SK-N-SH (cell line): ENCODE measurements around the gene CELSR2. TPM values are rescaled to one million over a fixed set of nuclear protein-coding genes. Genes with fewer than 3 reads are reported as not detected.
A peak's percentile ranks its signal among the peaks of the same experiment; 100 is the strongest.

ENCODE experiments used
- CTCF ChIA-PET: fragments of 300-600, 350-600 bp; formaldehyde crosslinking; extraction: SDS; loops from one replicate; lab custom pipeline; 2021; lab: Yijun Ruan, JAX
- POLR2A ChIA-PET: fragments of 350-600 bp; sonication (Branson Sonifier 250); formaldehyde crosslinking; extraction: SDS; loops from one replicate; lab custom pipeline; 2020; ENCODE audit warnings: antibody characterized with exemption, inconsistent platforms; lab: Yijun Ruan, JAX
- DNase-seq: peaks from one replicate; pipeline ENCODE4 v3.0.0; 2012
- H2AFZ ChIP-seq: fragments of 200-600 bp; sonication (generic); 2 replicates; pipeline ENCODE4 v1.8.1; 2016; ENCODE audit warnings: antibody characterized with exemption, mild to moderate bottlenecking, low read depth
- H3F3A ChIP-seq: fragments of 200-600 bp; sonication (generic); replicated peaks from 2 replicates; pipeline ENCODE3; 2016; ENCODE audit warnings: antibody characterized with exemption, mild to moderate bottlenecking; ENCODE audit not compliant: insufficient read depth
- H3K27ac ChIP-seq, 2 experiments: fragments of 200-500 bp in 1 of 2; fragments of 200-600 bp in 1 of 2; sonication (Bioruptor generic) in 1 of 2; sonication (generic), shearing (Covaris generic) in 1 of 2; 2 replicates each; pipeline versions ENCODE4 v1.5.1 to v1.6.1; 2014 to 2016; ENCODE audit warnings: low read depth in 2 of 2, inconsistent platforms in 1 of 2, low read length in 1 of 2, mild to moderate bottlenecking in 1 of 2, mixed read lengths in 1 of 2
- H3K27me3 ChIP-seq: fragments of 200-600 bp; sonication (generic), shearing (Covaris generic); 2 replicates; pipeline ENCODE4 v1.6.1; 2016; ENCODE audit warnings: mixed run types; ENCODE audit not compliant: insufficient read depth
- H3K36me3 ChIP-seq, 2 experiments: fragments of 200-500 bp in 1 of 2; fragments of 200-600 bp in 1 of 2; sonication (Bioruptor generic) in 1 of 2; sonication (generic) in 1 of 2; replicated peaks in 1 of 2; 2 replicates each; pipeline versions ENCODE3 to v1.5.1; 2014 to 2016; ENCODE audit warnings: low read length in 1 of 2, mild to moderate bottlenecking in 1 of 2; ENCODE audit not compliant: insufficient read depth in 2 of 2, control insufficient read depth in 1 of 2
- H3K4me1 ChIP-seq, 2 experiments: fragments of 200-500 bp in 1 of 2; fragments of 200-600 bp in 1 of 2; sonication (Bioruptor generic) in 1 of 2; sonication (generic), shearing (Covaris generic) in 1 of 2; 2 replicates each; pipeline versions ENCODE4 v1.5.1 to v1.6.1; 2014 to 2016; ENCODE audit warnings: low read depth in 1 of 2, low read length in 1 of 2, mixed run types in 1 of 2; ENCODE audit not compliant: insufficient read depth in 2 of 2, control insufficient read depth in 1 of 2
- H3K4me2 ChIP-seq: fragments of 200-600 bp; sonication (generic), shearing (Covaris generic); 2 replicates; pipeline ENCODE4 v1.6.1; 2017; ENCODE audit warnings: mixed run types
- H3K4me3 ChIP-seq, 2 experiments: fragments of 200-500 bp in 1 of 2; fragments of 200-600 bp in 1 of 2; sonication (Bioruptor generic) in 1 of 2; sonication (generic), shearing (Covaris generic) in 1 of 2; 2 replicates each; pipeline versions ENCODE4 v1.5.1 to v1.8.1; 2014 to 2016; ENCODE audit warnings: low read depth in 2 of 2, inconsistent platforms in 1 of 2, low read length in 1 of 2, mild to moderate bottlenecking in 1 of 2, mixed read lengths in 1 of 2, moderate library complexity in 1 of 2
- H3K79me2 ChIP-seq: fragments of 200-600 bp; sonication (generic); 2 replicates; pipeline ENCODE4 v1.8.1; 2017; ENCODE audit warnings: mild to moderate bottlenecking; ENCODE audit not compliant: insufficient read depth
- H3K9ac ChIP-seq: fragments of 200-600 bp; sonication (generic); 2 replicates; pipeline ENCODE4 v1.6.1; 2017; ENCODE audit warnings: mixed run types
- H3K9me2 ChIP-seq: fragments of 200-600 bp; sonication (generic); 2 replicates; pipeline ENCODE4 v1.6.1; 2017; ENCODE audit warnings: mixed run types
- H3K9me3 ChIP-seq: fragments of 200-600 bp; sonication (generic); 2 replicates; pipeline ENCODE4 v1.6.1; 2017; ENCODE audit warnings: mixed run types, mild to moderate bottlenecking, moderate library complexity
- H4K20me1 ChIP-seq: fragments of 200-600 bp; sonication (generic); 2 replicates; pipeline ENCODE4 v1.6.1; 2017; ENCODE audit warnings: mild to moderate bottlenecking, mixed run types; ENCODE audit not compliant: insufficient read depth
- ELF1 ChIP-seq: IDR thresholded peaks from 2 replicates; pipeline ENCODE4 v1.4.0; 2012
- GABPA ChIP-seq: IDR thresholded peaks from 2 replicates; pipeline ENCODE4 v1.4.0; 2012; ENCODE audit warnings: low read depth, mild to moderate bottlenecking
- GATA2 ChIP-seq: sonication (generic); formaldehyde crosslinking; IDR thresholded peaks from 2 replicates; pipeline ENCODE4 v1.5.0; 2020; ENCODE audit warnings: mild to moderate bottlenecking, missing genetic modification reagents
- MXI1 ChIP-seq: IDR thresholded peaks from 2 replicates; pipeline ENCODE4 v1.6.1; 2012; ENCODE audit warnings: mild to moderate bottlenecking, low read depth, low read length, improper control_type of control experiment
- NRF1 ChIP-seq: IDR thresholded peaks from 2 replicates; pipeline ENCODE4 v1.6.1; 2012; ENCODE audit warnings: low read depth, mild to moderate bottlenecking, low read length
- POLR2AphosphoS5 ChIP-seq: IDR thresholded peaks from 2 replicates; pipeline ENCODE4 v1.6.1; 2012; ENCODE audit warnings: low read depth, low read length
- RCOR1 ChIP-seq: fragments of 150-350 bp; IDR thresholded peaks from 2 replicates; pipeline ENCODE4 v1.6.1; 2017; ENCODE audit warnings: antibody characterized with exemption, low read length
- SIN3A ChIP-seq: IDR thresholded peaks from 2 replicates; pipeline ENCODE4 v1.6.1; 2012; ENCODE audit warnings: low read depth, mild to moderate bottlenecking, low read length, moderate library complexity, borderline replicate concordance
- SMC3 ChIP-seq: IDR thresholded peaks from 2 replicates; pipeline ENCODE4 v1.6.1; 2012; ENCODE audit warnings: low read depth, low read length, improper control_type of control experiment
- TAF1 ChIP-seq: IDR thresholded peaks from 2 replicates; pipeline ENCODE4 v1.6.1; 2012; ENCODE audit warnings: low read depth, mild to moderate bottlenecking, low read length, moderate library complexity, borderline replicate concordance
- TCF12 ChIP-seq: IDR thresholded peaks from 2 replicates; pipeline ENCODE4 v1.4.0; 2012
- YY1 ChIP-seq: IDR thresholded peaks from 2 replicates; pipeline ENCODE4 v1.4.0; 2012; ENCODE audit warnings: low read depth, mild to moderate bottlenecking
- WGBS: methylation state at CpG from one replicate; pipeline ENCODE4 v1.1.6; 2017; ENCODE audit warnings: low lambda C conversion rate; 5-methylcytosine and 5-hydroxymethylcytosine counted together
- polyA plus RNA-seq, 3 experiments: library from polyadenylated mRNA; depleted of rRNA; stranded (reverse); fragments of >200 nt; gene quantifications; 2 replicates each; pipeline ENCODE4 v1.2.3, GENCODE V29; 2012
- TF ChIP-seq, protein P1 (sequence below): IDR thresholded peaks from 2 replicates; pipeline ENCODE4 v1.4.0; 2012; ENCODE audit warnings: low read depth

The CELSR2 gene
- polyA plus RNA-seq, 1 of the 3 experiments (the other 2 are of a cell fraction): 3.5 TPM

DNA sequence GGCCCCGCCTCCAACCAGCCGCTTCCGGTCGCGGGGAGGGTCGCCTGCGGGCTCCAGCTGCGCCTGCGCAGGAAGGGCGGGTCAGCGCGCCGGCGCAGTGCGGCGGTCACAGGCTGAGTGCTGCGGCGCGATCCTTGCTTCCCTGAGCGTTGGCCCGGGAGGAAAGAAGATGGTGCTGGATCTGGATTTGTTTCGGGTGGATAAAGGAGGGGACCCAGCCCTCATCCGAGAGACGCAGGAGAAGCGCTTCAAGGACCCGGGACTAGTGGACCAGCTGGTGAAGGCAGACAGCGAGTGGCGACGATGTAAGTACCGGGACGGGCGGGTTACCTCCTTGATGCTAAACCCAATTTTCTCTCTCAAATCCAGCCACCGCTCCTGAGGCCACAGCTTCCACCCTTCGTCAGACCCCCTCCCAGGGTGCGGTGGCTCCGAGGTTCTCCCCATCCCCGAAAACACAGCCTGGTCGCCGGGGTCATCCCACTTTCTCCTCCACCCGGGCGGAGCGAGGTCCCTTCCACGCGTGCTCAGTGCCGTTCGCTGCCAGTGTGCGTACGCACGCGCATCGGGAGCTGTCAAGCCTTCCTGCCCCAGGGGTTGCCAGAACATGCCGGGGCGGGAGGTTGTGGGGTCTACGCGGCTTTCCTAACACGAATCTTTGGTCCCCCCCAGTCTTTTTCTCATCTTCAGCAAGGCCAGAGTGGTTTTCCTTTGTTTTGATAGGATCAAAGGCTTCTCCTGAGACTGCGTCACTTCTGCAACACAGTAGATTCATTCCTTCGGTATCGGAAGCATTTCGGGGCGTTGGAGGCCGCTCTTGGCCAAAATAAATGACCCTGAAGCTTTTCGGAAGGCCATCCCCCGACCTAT is 35.3 kb upstream of the CELSR2 start, which contains the start of gene SARS1:
TSS of gene SARS1 (plus strand) at position 95 of the 870 bp plus-strand sequence. CDS start at position 170, 75 bp downstream.
- WGBS: 0% methylated on average over 26 of the region's 64 CpGs
- H3K4me2 ChIP-seq: peak within 1 kb of the TSS; percentile 85
- DNase-seq: peak; percentile 97
- ChIA-PET CTCF (interaction anchor here (0.8 to 2.7 kb wide), 8 partner anchors 11 to 319 kb away, joined by 3 to 11 read pairs (median 4); partner anchors contain the start of gene SORT1), POLR2A (interaction anchor here (0.9 to 2.4 kb wide), 6 partner anchors 22 to 138 kb away, joined by 3 to 11 read pairs (median 4); partner anchors contain the start of gene TAF13)
- H3K4me1 ChIP-seq: peaks cover 5 to 20% of the 10 kb centered on the region in 2 experiments; a peak in 3 of 4 replicates
- no peaks in the 10 kb centered on the region for H3K27me3 ChIP-seq
- H3K9ac ChIP-seq: peak within 1 kb of the TSS; percentile 80
- H3K9me3 ChIP-seq: no peaks in the 10 kb centered on the region
- H3K27ac ChIP-seq: peak within 1 kb of the TSS; percentile 86 to 89
- H3F3A ChIP-seq: peaks cover 7% of the 10 kb centered on the region
- H3K79me2 ChIP-seq: peaks cover 50% of the 10 kb centered on the region
- H4K20me1 ChIP-seq: peaks cover 32% of the 10 kb centered on the region
- TF ChIP-seq, protein P1, sequence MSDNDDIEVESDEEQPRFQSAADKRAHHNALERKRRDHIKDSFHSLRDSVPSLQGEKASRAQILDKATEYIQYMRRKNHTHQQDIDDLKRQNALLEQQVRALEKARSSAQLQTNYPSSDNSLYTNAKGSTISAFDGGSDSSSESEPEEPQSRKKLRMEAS: peak; percentile 80
- TF ChIP-seq NRF1 (peak; percentile 98), GATA2 (CRISPR knock-in tag) (0 out of 2 replicates have a peak, but pooled peaks have one; percentile 22), GABPA (peak; percentile 64), POLR2AphosphoS5 (peak; percentile 78; the same call in 1 of the 2 replicates), SIN3A (peak; percentile 79; the same call in 1 of the 2 replicates), TCF12 (no peak), TAF1 (peak; percentile 61), SMC3 (no peak), MXI1 (peak; percentile 99), ELF1 (peak; percentile 46; the same call in 1 of the 2 replicates)
- H3K9me2 ChIP-seq: no peaks in the 10 kb centered on the region
- H3K36me3 ChIP-seq: peaks cover 0 to 16% of the 10 kb centered on the region in 2 experiments
- peak within 1 kb of the TSS; percentile 88 to 89 for H3K4me3 ChIP-seq
- peak within 1 kb of the TSS; percentile 92 for H2AFZ ChIP-seq

DNA sequence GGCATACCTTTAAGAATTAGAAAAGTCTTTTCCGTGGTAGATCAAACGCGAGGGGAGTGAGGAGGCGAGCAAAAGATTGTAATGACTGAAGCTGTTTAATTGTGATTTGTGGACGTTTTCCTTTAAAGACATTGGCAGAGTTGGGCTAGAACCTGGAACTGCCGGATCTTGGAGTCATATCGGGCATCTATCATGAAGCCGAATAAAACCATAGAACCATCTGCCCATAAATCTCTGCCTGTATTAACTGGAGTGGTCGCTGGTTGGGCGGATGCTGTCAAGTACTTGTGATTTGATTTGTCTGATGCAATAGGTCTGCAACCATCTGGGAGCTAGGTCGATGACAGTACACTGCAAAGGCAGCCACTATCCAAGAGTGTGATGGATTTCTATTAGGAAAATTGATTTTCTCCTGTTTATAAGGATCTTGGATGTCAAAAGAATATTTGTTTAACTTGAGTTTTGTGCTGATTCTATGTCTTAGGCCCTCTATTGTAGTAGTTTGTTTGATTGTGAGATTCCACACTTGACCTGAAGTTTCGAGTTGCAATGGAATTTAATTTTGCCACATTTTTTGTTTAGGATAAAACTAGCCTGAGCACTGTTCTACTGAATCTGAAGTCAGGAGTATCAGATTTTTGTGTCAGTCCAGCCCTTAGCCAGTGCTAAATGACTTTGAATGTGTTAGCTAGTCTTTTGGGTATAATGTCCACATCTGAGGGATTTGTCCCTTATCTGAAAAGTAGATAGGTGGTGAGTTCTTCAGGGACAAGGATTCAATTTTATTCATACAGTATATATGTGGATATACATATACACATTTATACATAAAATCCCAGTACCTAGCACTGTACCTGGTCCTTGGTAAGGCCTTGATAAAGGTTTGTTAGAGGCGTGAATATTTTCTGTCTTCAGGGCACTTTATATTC is 34.4 kb upstream of the CELSR2 start:
- Histone ChIP-seq H3K27me3 (no peaks in the 10 kb centered on the region), H3K9me3 (no peaks in the 10 kb centered on the region), H3K4me3 (peak overlapping the region; percentile 88 to 89), H3K79me2 (peaks cover 59% of the 10 kb centered on the region), H3K9ac (peak overlapping the region; percentile 80), H3K9me2 (no peaks in the 10 kb centered on the region), H3K27ac (peak overlapping the region; percentile 82 to 89), H4K20me1 (peaks cover 39% of the 10 kb centered on the region), H3K4me1 (peaks cover 5 to 16% of the 10 kb centered on the region in 2 experiments; a peak in 3 of 4 replicates), H3K36me3 (peaks cover 0 to 22% of the 10 kb centered on the region in 2 experiments), H3F3A (peaks cover 9% of the 10 kb centered on the region), H2AFZ (peak overlapping the region; percentile 92; the same call in 1 of the 2 replicates), H3K4me2 (peak overlapping the region; percentile 85)
- 10% methylated on average over 12 of the region's 13 CpGs for WGBS
- DNase-seq: peak; percentile 69
- POLR2A ChIA-PET: interaction anchor here (1.0 to 2.4 kb wide), 5 partner anchors 21 to 115 kb away, joined by 3 to 11 read pairs (median 3); no protein-coding TSS in a partner anchor
- TF ChIP-seq YY1: no peak
- peak; percentile 42; the same call in 1 of the 2 replicates for TF ChIP-seq TAF1
- TF ChIP-seq RCOR1: 0 out of 2 replicates have a peak, but pooled peaks have one; percentile 5
- TF ChIP-seq, protein P1: 0 out of 2 replicates have a peak, but pooled peaks have one; percentile 49
- TF ChIP-seq SIN3A: peak; percentile 77
- CTCF ChIA-PET: interaction anchor here (0.6 to 2.7 kb wide), 9 partner anchors 10 to 185 kb away, joined by 3 to 11 read pairs (median 3); partner anchors contain the start of gene SORT1
